Left cardiac atrium (tissue), 4 donors: Measurements from ENCODE around the gene NEUROG1. TPM values are rescaled to one million over a fixed set of nuclear protein-coding genes. Genes with fewer than 3 reads are reported as not detected.

ENCODE experiments used
- ATAC-seq, 2 donors: fragments of 200-7000 bp; cut with Tn5 transposase; one replicate each; pipeline ENCODE4 v1.9.1; 2020; ENCODE audit warnings: mild to moderate bottlenecking in 2 of 2, moderate library complexity in 2 of 2
- DNase-seq: peaks from one replicate; pipeline ENCODE4 v3.0.0-alpha.2; 2020
- intact Hi-C, 2 donors: fragments of 100-400 bp; cut with DNase I; formaldehyde crosslinking; loops; one replicate each; pipeline versions ENCODE4 v1.14.1 to v1.15.1; 2022 to 2023
- total RNA-seq, 2 donors: library from RNA; stranded (reverse); fragmentation: NEBNext Ultra II Directional; extraction: Animal tissue kit (Norgen Biotek cat#: 25700); gene quantifications; one replicate each; pipeline ENCODE4 v1.2.1, GENCODE V29; 2021
- donor health status: DM: no; HTN: yes; CAD: no.
- donor health status: DM: no; HTN: yes; CAD: no; lungs with severe emphysema.
- donor health status: DM: yes; HTN: yes; CAD: no.
- donor health status: Dilated cardiomyopathy.

Gene NEUROG1
- total RNA-seq, 2 donors from 2014 or later: not detected

DNA sequence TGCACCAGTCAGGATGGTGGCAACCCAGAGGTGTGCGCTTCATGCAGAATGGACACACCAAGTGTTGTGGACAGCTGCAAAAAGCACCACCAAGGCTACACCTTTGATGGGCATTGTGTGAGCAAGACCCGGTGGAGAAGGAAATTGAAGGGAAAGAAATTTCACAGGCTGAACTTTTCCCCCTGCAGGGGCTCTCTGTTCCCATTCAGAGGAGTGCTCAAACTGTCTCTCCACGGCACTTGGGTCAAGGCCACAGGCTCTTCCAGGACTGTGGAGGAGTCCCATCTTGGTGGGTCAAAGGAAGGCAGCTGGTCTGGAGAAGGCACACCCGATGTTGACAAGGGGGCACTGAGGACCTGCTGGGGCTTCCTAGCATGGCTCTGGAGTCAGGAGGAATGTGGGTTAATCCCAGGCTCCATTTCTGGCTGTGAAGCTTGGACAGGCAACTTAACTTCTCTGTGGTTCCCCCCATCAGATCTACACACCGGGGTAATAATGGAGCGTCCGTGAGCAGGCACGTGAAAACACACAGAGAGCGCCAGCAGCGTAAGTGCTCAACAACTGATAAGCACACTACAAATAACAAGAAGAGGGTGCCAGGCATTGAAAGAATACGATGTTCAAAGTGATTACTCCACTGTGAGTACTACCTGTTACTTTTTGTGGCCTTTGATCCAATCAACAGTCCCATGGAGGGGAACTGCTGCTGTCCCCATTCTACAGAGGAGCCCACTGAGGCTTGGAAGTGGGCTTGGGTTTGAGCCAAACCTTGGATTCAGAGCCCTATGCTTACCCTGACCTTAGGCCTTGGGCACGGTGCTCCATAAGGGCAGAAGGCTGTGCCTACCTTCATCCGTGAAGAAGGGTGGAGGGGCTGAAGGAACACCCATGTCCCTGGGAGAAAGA is 49.4 kb downstream of the NEUROG1 start:
- no peak for ATAC-seq

DNA sequence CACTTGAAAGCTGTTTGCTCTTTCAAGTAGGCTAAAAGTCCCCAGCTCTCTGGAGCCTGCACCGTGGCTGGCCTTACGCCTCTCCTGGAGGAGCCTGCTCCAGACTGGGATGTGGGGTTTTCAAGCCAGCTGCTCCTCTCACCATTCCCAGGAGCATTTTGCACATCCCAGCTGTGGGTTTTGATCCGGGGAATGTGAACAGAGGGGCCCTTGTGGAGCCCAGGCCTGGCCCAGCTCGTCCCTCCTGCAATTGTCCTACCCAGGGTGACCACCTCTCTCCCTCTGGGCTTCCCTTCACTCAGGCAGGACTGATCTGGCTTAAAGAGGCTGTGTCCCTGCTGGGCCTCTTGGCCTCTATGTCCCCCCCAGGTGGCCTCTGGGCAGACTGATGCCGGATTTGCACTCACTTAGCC is 51.1 kb downstream of the NEUROG1 start:
- DNase-seq (no peak), ATAC-seq (no peak)
- intact Hi-C loops: no loop called here

More for the DNA sequence above, 49.4 kb downstream of the NEUROG1 start:
- no peak for DNase-seq
- intact Hi-C loops: no loop called here

Other genes with a start within 250 kb of the NEUROG1 start
- gene MACROH2A1, start 136.7 kb downstream of the NEUROG1 start, total RNA-seq: 100 to 1,000 TPM; 101 to 138 TPM
- gene DCANP1, start 88.6 kb downstream of the NEUROG1 start, total RNA-seq: not detected
- gene TIFAB, start 83.6 kb downstream of the NEUROG1 start, total RNA-seq: not detected
- 10 to 100 TPM; 11.2 to 11.7 TPM for gene CXCL14, start 43.0 kb upstream of the NEUROG1 start, total RNA-seq